Tibial artery (tissue), 4 donors: ENCODE data around the gene TSC22D1.
"Not testable (repeated sequence)": the region's sequence is repeated elsewhere in the genome, so short reads cannot be mapped to it uniquely, and the experiment has no call there.

Source experiments
- DNase-seq, 2 donors: peaks; one replicate each; pipeline ENCODE4 v3.0.0-alpha.2; 2019
- H3K27ac ChIP-seq, 2 donors: fragments of 200-600 bp; sonication (generic) in 1 of 2; 1 replicate in 1 of 2; 2 replicates in 1 of 2; pipeline ENCODE4 v1.5.1; 2018 to 2019; ENCODE audit warnings: mild to moderate bottlenecking in 1 of 2
- H3K27me3 ChIP-seq, 2 donors: fragments of 200-600 bp; sonication (generic) in 1 of 2; one replicate each; pipeline versions ENCODE4 v1.5.1 to v1.6.0; 2016 to 2019
- H3K36me3 ChIP-seq, 3 donors: fragments of 200-600 bp; sonication (generic) in 2 of 3; one replicate each; pipeline ENCODE4 v1.5.1; 2016 to 2019; ENCODE audit warnings: mild to moderate bottlenecking in 2 of 3
- H3K4me1 ChIP-seq, 4 donors: fragments of 200-600 bp; sonication (generic) in 2 of 4; 1 replicate in 3 of 4; 2 replicates in 1 of 4; pipeline ENCODE4 v1.5.1; 2016 to 2019
- H3K4me3 ChIP-seq, 2 donors: fragments of 200-600 bp; sonication (generic) in 1 of 2; 1 replicate in 1 of 2; 2 replicates in 1 of 2; pipeline ENCODE4 v1.5.1; 2018 to 2019; ENCODE audit warnings: mild to moderate bottlenecking in 2 of 2
- H3K9me3 ChIP-seq, 3 donors: fragments of 200-600 bp; sonication (generic) in 1 of 3; one replicate each; pipeline ENCODE4 v1.5.1; 2016 to 2019
- intact Hi-C: fragments of 100-400 bp; cut with DNase I; formaldehyde crosslinking; loops from one replicate; pipeline ENCODE4 v1.15.0; 2023; ENCODE audit warnings: low total_unique reads
- TF ChIP-seq, protein P1 (sequence below), 2 experiments: fragments of 200-600 bp in 1 of 2; fragments of 450-650 bp in 1 of 2; IDR thresholded peaks; one replicate each; pipeline ENCODE4 v1.5.1; 2017 to 2019; ENCODE audit warnings: antibody characterized with exemption in 2 of 2, mild to moderate bottlenecking in 1 of 2, moderate library complexity in 1 of 2

TSC22D1 gene

DNA sequence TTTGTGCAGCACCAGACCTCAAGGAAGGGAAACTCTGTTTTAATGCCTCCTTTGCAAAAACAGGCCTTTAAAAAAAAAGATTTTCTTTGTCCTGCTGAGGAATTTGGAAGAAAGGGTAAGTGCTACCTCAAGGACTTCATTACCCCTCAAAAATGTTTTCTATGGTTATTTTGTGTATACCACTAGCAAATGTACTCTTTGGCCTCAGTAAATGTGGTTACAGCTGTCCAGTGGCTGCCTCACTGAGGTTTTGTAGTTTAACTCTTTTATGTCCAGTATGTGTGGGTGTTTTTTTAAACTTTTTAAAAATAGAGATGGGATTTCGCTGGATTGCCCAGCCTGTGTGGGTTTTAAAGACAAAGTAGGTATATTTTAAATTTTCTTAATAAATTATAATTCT, 42.2 kb upstream of the TSC22D1 start:
- H3K27ac ChIP-seq, result no peak overlapping the region

DNA sequence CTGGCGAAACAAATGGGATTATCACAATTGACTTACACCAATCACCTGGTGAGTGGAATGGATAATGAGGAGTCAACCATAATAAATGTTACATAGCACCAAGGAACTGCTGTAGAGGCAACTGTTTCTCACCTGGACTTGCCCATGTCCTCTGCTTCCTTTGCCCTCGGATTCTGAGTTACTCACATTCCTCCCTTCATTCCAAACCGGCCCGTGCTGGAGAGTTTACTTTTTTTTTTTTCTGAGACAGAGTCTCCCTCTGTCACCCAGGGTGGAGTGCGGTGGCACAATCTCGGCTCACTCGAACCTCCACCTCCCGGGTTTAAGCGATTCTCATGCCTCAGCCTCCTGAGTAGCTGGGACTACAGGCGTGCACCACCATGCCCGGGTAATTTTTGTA, 41.5 kb upstream of the TSC22D1 start:
- Histone ChIP-seq H3K4me3 (no peak overlapping the region), H3K36me3 (no peaks in the 10 kb centered on the region), H3K27ac (no peak overlapping the region), H3K27me3 (no peaks in the 10 kb centered on the region), H3K9me3 (no peaks in the 10 kb centered on the region), H3K4me1 (peaks cover 0 to 6% (median 0%) of the 10 kb centered on the region in 4 donors)
- no peak for DNase-seq
- TF ChIP-seq, protein P1, sequence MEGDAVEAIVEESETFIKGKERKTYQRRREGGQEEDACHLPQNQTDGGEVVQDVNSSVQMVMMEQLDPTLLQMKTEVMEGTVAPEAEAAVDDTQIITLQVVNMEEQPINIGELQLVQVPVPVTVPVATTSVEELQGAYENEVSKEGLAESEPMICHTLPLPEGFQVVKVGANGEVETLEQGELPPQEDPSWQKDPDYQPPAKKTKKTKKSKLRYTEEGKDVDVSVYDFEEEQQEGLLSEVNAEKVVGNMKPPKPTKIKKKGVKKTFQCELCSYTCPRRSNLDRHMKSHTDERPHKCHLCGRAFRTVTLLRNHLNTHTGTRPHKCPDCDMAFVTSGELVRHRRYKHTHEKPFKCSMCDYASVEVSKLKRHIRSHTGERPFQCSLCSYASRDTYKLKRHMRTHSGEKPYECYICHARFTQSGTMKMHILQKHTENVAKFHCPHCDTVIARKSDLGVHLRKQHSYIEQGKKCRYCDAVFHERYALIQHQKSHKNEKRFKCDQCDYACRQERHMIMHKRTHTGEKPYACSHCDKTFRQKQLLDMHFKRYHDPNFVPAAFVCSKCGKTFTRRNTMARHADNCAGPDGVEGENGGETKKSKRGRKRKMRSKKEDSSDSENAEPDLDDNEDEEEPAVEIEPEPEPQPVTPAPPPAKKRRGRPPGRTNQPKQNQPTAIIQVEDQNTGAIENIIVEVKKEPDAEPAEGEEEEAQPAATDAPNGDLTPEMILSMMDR (IDR thresholded peaks at IDR 0.05), result no peak
- intact Hi-C loops, result no loop called here

More for the DNA sequence above, 42.2 kb upstream of the TSC22D1 start:
- no peak for DNase-seq
- no peak overlapping the region for H3K4me3 ChIP-seq
- no peaks in the 10 kb centered on the region for H3K9me3 ChIP-seq
- no peaks in the 10 kb centered on the region for H3K36me3 ChIP-seq
- no peaks in the 10 kb centered on the region for H3K27me3 ChIP-seq
- peaks cover 0 to 6% (median 0%) of the 10 kb centered on the region in 4 donors for H3K4me1 ChIP-seq
- intact Hi-C loops, result no loop called here
- TF ChIP-seq, protein P1 (IDR thresholded peaks at IDR 0.05), result no peak

DNA sequence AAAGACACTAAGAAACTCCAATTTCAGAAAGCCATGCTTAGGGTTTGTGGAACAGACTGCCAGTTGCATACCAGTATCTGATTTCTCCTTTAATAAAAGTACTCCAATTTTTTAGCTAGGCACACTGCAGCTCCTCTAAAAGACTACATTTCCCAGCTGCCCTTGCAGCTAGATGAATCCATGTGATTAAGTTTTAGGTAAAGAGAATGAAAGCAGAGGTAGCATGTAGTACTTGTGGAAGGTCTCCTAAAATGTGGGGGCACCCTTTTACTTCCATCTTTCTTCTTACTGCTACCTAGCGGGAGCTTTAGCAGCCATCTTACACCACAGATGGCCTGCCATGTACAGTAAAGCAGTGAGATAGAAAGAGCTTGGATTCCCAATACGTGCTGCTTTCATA, 33.0 kb upstream of the TSC22D1 start:
- Histone ChIP-seq H3K27me3 (no peaks in the 10 kb centered on the region), H3K36me3 (no peaks in the 10 kb centered on the region), H3K4me1 (peaks cover 0 to 12% (median 4%) of the 10 kb centered on the region in 4 donors), H3K27ac (no peak overlapping the region), H3K9me3 (peaks cover 0 to 8% (median 0%) of the 10 kb centered on the region in 3 donors), H3K4me3 (no peak overlapping the region)
- intact Hi-C loops, result no loop called here
- TF ChIP-seq, protein P1 (IDR thresholded peaks at IDR 0.05), result no peak
- no peak for DNase-seq

DNA sequence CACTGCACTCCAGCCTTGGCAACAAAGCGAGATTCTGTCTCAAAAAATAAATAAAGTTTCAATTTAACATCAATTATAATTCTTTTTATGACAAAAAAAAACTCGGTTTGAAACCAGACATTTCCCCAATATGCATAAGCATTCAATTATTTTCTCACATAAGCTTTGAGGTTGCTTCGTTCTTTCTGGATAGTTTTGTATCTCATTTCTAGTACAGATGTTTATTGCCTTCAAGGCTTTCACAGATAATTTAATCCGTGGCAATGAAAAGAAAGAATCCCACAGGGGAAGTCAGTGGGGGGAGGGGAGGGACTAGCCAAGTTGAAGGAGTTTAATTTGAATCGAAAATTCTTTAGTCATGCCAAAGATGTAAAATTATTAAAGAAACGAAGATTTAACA, 29.6 kb upstream of the TSC22D1 start:
- peaks cover 0 to 12% (median 4%) of the 10 kb centered on the region in 4 donors for H3K4me1 ChIP-seq
- no peak for DNase-seq
- TF ChIP-seq, protein P1 (IDR thresholded peaks at IDR 0.05), result no peak
- intact Hi-C loops, result no loop called here
- no peaks in the 10 kb centered on the region for H3K36me3 ChIP-seq
- H3K4me3 ChIP-seq, result no peak overlapping the region
- H3K27me3 ChIP-seq, result no peaks in the 10 kb centered on the region
- no peak overlapping the region for H3K27ac ChIP-seq
- peaks cover 0 to 4% (median 0%) of the 10 kb centered on the region in 3 donors for H3K9me3 ChIP-seq

DNA sequence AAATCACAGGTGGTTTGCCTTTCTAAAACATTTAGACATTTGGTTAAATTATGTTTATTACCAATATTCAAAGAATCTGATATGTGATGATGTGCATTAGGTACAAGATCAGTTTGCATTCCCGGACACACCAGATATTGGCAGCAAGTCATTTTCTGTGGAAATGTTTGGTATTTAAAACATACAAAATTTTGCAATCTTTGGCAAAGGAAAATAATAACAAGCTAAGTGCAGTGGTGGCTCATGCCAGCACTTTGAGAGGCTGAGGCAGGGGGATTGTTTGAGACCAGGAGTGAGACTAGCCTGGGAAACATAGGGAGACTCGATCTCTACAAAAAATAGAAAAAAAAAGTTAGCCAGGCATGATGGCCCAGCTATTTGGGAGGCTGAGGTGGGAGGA, 29.1 kb upstream of the TSC22D1 start:
- intact Hi-C loops, result no loop called here
- Histone ChIP-seq H3K9me3 (peaks cover 0 to under 1% (median 0%) of the 10 kb centered on the region in 3 donors), H3K4me3 (no peak overlapping the region), H3K27me3 (no peaks in the 10 kb centered on the region), H3K27ac (no peak overlapping the region), H3K36me3 (no peaks in the 10 kb centered on the region), H3K4me1 (peaks cover 0 to 12% (median 4%) of the 10 kb centered on the region in 4 donors)
- no peak for DNase-seq
- TF ChIP-seq, protein P1 (IDR thresholded peaks at IDR 0.05), result no peak

DNA sequence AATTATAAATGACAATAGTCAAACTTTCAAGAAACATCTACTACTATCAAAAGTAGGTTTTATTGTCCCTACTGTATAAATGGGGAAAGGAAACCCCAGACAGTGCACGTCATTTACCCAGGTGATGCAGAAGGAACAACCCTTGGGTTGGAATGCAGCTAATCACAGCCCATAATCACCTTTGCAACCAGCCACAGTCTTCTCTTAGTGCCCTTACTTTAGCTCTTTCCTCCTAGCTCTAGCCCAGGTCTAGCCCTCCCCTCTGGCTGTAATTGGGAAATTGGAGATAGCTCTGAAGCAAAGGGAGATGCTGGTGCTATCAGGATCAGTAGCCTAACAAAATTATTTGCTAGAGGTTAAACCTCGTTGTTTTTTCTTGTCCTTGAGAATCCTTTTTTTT, 25.5 kb upstream of the TSC22D1 start:
- Histone ChIP-seq H3K4me1 (peaks cover 0 to 12% (median 4%) of the 10 kb centered on the region in 4 donors), H3K36me3 (no peaks in the 10 kb centered on the region), H3K4me3 (no peak overlapping the region), H3K27ac (no peak overlapping the region), H3K27me3 (no peaks in the 10 kb centered on the region), H3K9me3 (no peaks in the 10 kb centered on the region)
- TF ChIP-seq, protein P1 (IDR thresholded peaks at IDR 0.05), result no peak
- no peak for DNase-seq
- intact Hi-C loops, result no loop called here

DNA sequence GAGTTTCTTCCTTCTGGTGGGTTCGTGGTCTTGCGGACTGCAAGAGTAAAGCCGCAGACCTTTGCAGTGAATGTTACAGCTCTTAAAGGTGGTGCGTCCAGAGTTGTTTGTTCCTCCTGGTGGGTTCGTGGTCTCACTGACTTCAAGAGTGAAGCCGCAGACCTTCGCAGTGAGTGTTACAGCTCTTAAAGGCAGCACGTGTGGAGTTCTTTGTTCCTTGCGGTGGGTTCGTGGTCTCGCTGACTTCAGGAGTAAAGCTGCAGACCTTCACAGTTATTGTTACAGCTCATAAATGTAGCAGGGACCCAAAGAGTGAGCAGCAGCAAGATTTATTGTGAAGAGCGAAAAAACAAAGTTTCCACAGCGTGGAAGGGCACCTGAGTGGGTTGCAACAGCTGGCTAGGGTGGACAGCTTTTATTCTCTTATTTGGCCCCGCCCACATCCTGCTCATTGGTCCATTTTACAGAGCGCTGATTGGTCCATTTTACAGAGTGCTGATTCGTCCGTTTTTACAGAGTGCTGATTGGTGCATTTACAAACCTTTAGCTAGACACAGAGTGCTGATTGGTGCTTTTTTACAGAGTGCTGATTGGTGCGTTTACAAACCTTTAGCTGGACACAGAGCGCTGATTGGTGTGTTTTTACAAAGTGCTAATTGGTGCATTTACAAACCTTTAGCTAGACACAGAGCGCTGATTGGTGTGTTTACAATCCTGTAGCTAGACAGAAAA, 17.9 kb upstream of the TSC22D1 start:
- H3K4me1 ChIP-seq, H3K4me3 ChIP-seq, H3K27ac ChIP-seq, intact Hi-C loops, H3K9me3 ChIP-seq, DNase-seq, H3K27me3 ChIP-seq, H3K36me3 ChIP-seq: not testable (repeated sequence)
